Choroid plexus epithelial cell (primary cell): ENCODE measurements around the gene PCBP3.

ENCODE experiments used
- DNase-seq: peaks from one replicate; pipeline ENCODE4 v3.0.0-alpha.2; 2010; ENCODE audit warnings: low read depth
- H3K4me3 ChIP-seq: 2 replicates; pipeline ENCODE4 v1.5.1; 2011; ENCODE audit warnings: low read depth, mild to moderate bottlenecking, control low read depth, low read length, moderate library complexity
- TF ChIP-seq, protein P1 (sequence below): conservative IDR thresholded peaks from 2 replicates; pipeline ENCODE4 v1.5.1; 2011; ENCODE audit warnings: low read depth, mild to moderate bottlenecking, control low read depth, inconsistent platforms, low read length, moderate library complexity

PCBP3 gene

DNA sequence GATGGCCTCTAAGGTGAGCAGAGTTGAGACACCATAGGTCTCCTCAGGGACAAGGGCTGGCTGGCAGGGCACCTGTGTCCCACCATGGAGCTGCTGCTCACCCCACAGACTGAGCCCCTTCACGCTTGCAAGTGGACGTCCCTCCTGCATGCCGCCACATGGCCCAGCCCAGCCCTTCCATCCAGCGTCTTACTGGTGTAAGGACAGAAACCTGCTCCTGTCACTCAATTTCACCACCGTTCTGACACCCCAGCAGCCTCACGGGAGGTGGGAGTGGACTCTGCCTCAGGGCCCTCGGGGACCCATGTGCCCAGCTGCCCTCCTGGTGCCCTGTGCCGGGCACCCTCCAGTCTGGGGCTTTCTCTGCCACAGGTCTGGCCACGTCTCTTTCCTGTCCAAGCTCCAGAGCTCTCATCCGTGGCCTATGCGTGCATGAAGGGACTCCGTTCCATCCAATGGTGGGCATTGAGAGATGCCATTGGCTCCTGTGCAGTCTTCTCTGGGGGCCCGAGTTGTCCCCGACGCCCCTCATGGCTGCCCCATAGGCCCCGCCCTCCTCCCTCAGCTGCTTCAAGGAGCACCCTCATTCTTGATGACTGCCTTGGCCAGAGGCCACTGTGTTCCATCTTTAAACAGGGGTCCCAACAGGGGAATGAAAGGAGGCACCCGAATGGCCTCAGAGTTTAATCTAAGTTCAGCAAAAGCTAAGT, 295.4 kb downstream of the PCBP3 start:
- H3K4me3 ChIP-seq = no peak overlapping the region
- TF ChIP-seq, protein P1, sequence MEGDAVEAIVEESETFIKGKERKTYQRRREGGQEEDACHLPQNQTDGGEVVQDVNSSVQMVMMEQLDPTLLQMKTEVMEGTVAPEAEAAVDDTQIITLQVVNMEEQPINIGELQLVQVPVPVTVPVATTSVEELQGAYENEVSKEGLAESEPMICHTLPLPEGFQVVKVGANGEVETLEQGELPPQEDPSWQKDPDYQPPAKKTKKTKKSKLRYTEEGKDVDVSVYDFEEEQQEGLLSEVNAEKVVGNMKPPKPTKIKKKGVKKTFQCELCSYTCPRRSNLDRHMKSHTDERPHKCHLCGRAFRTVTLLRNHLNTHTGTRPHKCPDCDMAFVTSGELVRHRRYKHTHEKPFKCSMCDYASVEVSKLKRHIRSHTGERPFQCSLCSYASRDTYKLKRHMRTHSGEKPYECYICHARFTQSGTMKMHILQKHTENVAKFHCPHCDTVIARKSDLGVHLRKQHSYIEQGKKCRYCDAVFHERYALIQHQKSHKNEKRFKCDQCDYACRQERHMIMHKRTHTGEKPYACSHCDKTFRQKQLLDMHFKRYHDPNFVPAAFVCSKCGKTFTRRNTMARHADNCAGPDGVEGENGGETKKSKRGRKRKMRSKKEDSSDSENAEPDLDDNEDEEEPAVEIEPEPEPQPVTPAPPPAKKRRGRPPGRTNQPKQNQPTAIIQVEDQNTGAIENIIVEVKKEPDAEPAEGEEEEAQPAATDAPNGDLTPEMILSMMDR = no peak
- no peak for DNase-seq

DNA sequence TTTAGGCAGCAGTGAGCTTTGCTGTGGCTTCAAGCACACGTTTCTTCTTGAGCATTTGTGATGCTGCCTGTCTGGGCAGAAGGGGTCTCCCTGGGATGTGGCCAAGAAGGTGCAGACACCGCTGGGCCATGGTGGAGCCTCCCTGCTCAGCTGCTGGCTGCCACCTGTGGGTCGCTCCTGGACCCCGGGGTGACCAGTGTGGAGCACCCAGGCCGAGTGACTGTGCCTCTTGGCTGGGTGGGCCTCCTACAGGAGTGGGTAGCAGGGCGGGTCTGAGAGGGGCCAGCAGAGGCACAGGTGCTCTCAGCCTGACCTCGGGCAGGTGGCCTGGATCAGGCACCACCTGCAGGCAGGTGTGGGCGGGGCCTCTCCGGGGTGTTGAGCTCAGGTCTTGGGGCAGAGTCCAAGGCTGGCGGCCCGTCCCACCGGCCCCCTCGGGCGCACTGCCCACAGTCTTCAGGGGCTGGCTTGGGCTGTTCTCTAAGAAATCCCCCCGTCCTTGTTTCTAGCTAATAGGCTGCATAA, 296.1 kb downstream of the PCBP3 start:
- DNase-seq = no peak
- H3K4me3 ChIP-seq = no peak overlapping the region
- TF ChIP-seq, protein P1 = no peak

DNA sequence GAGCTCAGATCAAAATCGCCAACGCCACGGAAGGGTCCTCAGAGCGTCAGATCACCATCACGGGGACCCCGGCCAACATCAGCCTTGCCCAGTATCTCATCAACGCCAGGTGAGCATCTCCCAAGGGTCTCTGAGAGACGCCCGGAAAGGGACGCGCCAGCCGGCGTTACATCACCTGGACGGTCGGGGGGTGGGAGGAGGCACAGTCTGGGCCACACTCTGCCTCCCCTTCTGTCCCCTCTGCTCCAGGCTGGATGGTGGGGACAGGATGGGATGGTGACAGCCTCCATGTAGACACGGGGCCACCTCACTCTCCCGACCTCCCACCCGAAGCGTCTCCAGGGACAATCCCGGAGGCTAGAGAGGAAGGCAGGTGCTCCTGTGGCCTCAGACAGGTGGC, 296.6 kb downstream of the PCBP3 start:
- no peak overlapping the region for H3K4me3 ChIP-seq
- TF ChIP-seq, protein P1 = no peak
- DNase-seq = no peak

DNA sequence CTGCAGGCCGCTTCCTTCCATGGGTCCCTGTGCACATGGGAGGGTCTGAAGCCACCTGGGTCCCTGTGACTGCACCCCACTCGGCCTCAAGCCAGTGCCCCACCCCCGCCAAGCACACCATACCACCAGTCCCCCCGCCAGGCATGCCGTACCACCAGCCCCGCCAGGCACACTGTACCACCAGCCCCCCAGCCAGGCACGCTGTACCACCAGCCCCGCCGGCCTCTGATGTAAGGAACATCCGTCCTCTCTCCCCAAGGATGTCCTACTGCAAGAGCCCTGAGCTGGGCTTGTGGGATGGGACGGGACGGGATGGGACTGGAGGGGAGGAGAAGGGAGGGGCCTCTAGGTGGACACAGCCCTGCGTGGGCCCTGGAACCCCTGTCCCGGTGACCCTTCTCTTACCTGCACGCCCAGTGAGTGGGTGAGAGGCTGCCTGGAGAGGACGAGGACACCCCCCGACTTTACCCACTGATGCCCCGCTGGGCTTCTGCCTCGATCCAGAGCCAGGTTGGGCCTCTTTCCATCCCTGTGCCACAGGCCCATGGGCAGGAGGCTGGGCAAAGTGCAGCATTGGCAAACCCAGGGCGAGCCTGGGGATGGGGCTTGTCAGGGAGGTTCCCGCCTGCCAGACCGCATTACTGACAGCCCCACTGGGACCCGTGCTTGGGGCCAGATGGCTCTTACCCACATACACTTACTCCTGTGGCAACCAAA, 297.3 kb downstream of the PCBP3 start:
- H3K4me3 ChIP-seq = no peak overlapping the region
- TF ChIP-seq, protein P1 = no peak
- DNase-seq = no peak

DNA sequence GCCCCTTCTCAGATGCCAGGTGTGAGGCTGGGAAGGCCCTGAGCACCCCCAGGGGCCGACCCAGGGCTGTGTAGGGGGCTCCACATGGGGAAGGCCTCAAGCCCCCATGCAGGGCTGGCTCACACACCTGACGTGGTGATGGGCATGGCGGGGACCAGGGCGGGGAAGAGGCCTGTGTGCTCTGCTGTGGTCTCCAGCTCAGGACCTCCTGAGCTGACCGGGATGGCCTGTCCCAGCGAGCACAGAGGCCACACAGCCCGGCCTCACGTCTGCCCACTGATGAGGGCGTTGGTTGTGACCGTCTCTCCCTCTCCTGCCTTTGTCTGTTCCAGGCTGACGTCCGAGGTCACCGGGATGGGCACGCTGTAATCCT, 297.8 kb downstream of the PCBP3 start:
- H3K4me3 ChIP-seq = no peak overlapping the region
- TF ChIP-seq, protein P1 = no peak
- DNase-seq = no peak

DNA sequence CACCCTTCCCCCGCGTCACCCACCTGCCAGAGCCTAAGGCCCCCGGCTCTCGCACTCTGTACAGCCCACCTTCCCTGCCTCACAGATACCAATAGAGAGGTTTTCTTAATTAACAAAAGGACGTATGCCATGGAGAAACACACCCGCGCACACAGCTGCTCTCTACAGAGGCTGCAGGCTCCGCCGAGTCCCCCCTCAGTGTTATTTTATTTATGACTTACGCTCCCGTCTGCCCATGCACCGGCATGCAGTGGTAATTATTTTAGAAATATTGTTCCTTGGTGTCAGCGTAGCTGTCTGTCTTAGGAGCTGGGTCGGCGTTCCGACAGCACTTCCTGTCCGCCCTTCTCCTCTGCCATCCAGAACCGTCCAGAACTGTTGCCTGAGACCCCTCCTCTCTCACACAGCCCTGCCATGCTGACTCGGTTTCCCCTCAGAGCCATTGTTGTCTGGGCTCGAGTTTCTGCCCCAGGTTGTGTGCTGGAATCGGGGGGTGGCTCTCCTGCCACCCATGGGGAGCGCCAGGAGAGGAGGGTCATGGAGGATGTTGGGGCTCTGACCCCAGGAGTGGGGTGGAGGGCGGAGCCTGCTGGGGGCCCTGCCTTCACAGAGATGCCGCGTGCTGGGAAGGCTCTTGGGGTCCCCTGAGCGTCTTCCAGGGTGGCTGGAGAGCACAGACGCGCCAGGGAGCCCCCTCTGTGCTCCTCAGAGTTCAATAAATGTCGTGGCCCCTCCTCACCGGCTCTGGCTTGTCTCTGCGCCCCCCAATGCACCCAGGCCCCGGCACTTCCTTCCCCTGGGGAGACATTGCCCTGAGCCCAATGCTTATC, 298.4 kb downstream of the PCBP3 start:
- TF ChIP-seq, protein P1 = no peak
- DNase-seq = no peak
- H3K4me3 ChIP-seq = no peak overlapping the region
